IPS-NIHi7 (cell line): ENCODE data around the gene FOXA3.
"Not testable (repeated sequence)": the region's sequence is repeated elsewhere in the genome, so short reads cannot be mapped to it uniquely, and the experiment has no call there.

Experiments
- DNase-seq: peaks from one replicate; pipeline ENCODE4 v3.0.0; 2012; ENCODE audit warnings: mixed read lengths; ENCODE audit errors: extremely low spot score

FOXA3 gene

GRCh38 chr19:45890877-45891276, 26.8 kb downstream of the FOXA3 start:
- DNase-seq, result no peak

GRCh38 chr19:45895519-45895972, 31.4 kb downstream of the FOXA3 start:
- DNase-seq, result no peak

GRCh38 chr19:45895983-45896599, 32.0 kb downstream of the FOXA3 start:
- not testable (repeated sequence) for DNase-seq

- DNase-seq, result no peak
These were observed 33.2 kb downstream of the FOXA3 start for GRCh38 chr19:45897261-45897812.

GRCh38 chr19:45899253-45899652, 35.1 kb downstream of the FOXA3 start:
- DNase-seq, result no peak

- DNase-seq, result no peak
These were observed 35.9 kb downstream of the FOXA3 start for GRCh38 chr19:45899919-45900589.

- DNase-seq, result no peak
These were observed 36.8 kb downstream of the FOXA3 start for GRCh38 chr19:45900738-45901431.

- no peak for DNase-seq
These were observed 37.3 kb downstream of the FOXA3 start for GRCh38 chr19:45901432-45901911.

GRCh38 chr19:45901912-45902650, 38.0 kb downstream of the FOXA3 start, which contains the start of gene MYPOP:
Gene MYPOP, minus strand, starts transcription at chr19:45902613. Its CDS starts 840 bp downstream, at chr19:45901773.
- no peak for DNase-seq

GRCh38 chr19:45902651-45903625, 38.8 kb downstream of the FOXA3 start:
- DNase-seq, result peak; percentile 100

GRCh38 chr19:45905011-45905410, 40.9 kb downstream of the FOXA3 start:
- no peak for DNase-seq

- DNase-seq, result no peak
These were observed 42.1 kb downstream of the FOXA3 start for GRCh38 chr19:45906221-45906620.

- no peak for DNase-seq
These were observed 44.8 kb downstream of the FOXA3 start for GRCh38 chr19:45908956-45909355.

- no peak for DNase-seq
These were observed 47.2 kb downstream of the FOXA3 start for GRCh38 chr19:45911291-45911690.

- DNase-seq, result peak; percentile 92
These were observed 50.0 kb downstream of the FOXA3 start, which contains the start of gene NANOS2 for GRCh38 chr19:45913874-45914830. Gene NANOS2, minus strand, starts transcription at chr19:45914778. Its CDS starts 85 bp downstream, at chr19:45914693.

GRCh38 chr19:45917421-45918091, 53.4 kb downstream of the FOXA3 start:
- no peak for DNase-seq

GRCh38 chr19:45918721-45919120, 54.6 kb downstream of the FOXA3 start:
- no peak for DNase-seq

- DNase-seq, result no peak
These were observed 55.6 kb downstream of the FOXA3 start for GRCh38 chr19:45919678-45920077.
